Stimulated activated CD4-positive, alpha-beta T cell treated with anti-CD3 and anti-CD28 coated beads, Interleukin-1b, Interleukin-23, amount 100 ng/mL, for 48 hours (primary cell): Measurements from ENCODE around the gene GATA1.
"Not testable (repeated sequence)": the region's sequence is repeated elsewhere in the genome, so short reads cannot be mapped to it uniquely, and the experiment has no call there.

Experiments used
- DNase-seq: peaks from one replicate; pipeline ENCODE4 v3.0.0-alpha.2; 2020

The GATA1 gene

DNA sequence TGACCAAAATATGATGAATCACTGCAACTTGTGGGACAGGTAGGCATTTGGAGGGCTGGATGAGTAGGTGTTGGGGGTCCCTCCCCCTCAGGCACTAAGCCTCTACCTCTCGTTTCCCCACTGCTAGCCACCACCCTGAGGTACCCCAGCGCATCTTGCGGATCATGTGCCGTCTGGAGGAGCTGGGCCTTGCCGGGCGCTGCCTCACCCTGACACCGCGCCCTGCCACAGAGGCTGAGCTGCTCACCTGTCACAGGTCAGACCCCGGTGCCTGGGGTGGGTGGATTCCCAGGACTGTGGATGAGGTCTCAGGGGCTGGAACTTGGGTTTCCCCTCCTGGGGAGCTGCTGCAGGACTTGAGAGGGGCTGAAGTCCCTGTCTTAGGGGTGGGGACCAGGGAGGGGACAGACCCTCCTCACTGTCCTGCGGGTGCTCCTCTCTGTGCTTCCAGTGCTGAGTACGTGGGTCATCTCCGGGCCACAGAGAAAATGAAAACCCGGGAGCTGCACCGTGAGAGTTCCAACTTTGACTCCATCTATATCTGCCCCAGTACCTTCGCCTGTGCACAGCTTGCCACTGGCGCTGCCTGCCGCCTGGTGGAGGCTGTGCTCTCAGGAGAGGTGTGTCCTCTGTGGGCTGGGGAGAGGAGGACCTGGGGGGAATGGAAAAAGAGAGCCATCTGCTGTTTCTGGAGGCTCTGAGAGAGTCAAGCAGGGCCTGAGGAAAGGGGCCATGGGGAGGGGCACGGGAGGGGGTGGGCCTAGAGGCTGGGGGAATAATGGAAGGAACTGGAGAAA lies 29.8 kb downstream of the GATA1 start:
- DNase-seq, result no peak

DNA sequence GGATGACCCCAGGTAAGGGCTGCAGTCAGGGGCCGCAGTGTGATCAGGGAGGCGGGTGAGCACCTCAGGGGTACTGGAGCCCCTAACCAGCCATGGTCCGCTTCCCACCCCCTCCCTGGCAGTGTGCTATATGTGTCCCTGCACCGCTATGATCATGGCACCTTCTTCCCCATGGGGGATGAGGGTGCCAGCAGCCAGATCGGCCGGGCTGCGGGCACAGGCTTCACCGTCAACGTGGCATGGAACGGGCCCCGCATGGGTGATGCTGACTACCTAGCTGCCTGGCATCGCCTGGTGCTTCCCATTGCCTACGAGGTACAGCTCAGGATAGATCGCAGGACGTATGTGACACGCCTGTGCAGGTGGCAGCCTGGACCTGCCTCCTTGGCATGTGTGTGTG lies 31.7 kb downstream of the GATA1 start:
- DNase-seq, result no peak

DNA sequence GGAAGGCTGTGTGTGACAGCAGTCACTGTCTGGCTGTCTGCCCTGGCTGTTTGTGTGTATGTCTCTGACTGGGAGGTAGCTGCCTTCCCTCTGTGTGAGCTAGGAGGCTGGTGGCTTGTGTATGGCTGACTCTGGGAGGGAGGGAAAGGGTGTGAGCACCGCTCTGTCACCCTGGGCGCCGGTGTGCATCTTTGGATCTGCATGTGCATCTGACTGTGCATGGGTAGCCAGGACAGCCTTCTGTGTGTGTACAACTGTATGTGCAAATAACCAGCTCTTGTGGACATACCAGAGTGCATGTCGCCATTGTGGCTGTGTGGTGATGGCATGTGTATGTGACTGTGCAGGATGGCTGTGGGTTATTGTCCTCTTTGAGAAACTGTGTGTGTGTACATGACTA lies 32.5 kb downstream of the GATA1 start:
- no peak for DNase-seq

DNA sequence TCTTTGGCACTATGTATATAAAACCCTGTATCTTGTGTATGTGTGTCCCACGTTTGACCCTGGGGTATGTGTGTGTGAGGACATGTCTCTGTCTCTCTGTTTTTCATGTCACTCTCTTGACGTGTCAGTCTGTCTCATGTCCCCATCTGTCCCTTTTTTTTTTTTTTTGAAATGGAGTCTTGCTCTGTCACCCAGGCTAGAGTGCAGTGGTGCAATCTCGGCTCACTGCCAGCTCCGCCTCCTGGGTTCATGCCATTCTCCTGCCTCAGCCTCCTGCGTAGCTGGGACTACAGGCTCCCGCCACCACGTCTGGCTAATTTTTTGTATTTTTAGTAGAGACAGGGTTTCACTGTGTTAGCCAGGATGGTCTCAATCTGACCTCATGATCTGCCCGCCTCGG lies 33.0 kb downstream of the GATA1 start:
- DNase-seq, result not testable (repeated sequence)

- no peak for DNase-seq
These were observed 36.7 kb downstream of the GATA1 start for GRCh38 chrX:48823053-48823452.

DNA sequence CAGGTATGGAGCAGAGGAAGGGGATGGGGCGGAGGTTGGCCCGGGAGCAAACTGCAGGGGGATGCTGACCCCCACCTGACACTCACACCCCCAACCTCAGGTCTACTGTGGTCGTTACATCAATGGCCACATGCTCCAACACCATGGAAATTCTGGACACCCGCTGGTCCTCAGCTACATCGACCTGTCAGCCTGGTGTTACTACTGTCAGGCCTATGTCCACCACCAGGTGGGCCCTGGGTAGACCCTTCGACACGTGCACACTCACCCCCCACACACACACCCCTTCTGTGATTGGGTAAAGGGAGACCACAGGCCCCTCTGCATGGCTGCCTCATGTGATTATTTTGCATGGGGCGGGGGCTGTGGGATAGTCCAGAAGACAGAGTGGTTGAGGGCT lies 37.7 kb downstream of the GATA1 start:
- no peak for DNase-seq

- no peak for DNase-seq
These were observed 39.9 kb downstream of the GATA1 start, which contains the start of gene ERAS for GRCh38 chrX:48826135-48826875. ERAS (plus strand) TSS chrX:48826513; CDS start chrX:48829124, 2,611 bp downstream.

- no peak for DNase-seq
These were observed 40.7 kb downstream of the GATA1 start for GRCh38 chrX:48826876-48827653.

DNA sequence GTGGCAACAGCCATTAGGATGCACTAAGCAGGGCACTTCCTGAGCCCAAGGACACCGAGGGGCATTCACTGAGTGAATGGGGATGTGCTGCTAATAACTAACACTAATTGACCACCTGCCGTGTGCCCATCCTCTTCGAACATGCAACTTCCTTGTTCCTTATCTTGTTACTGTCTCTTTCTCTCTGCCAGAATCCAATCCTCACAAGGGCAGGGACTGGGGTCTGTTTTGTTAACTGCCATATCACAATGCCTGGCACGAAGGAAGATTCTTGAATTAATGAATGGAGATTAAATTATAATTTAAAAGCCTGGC lies 41.2 kb downstream of the GATA1 start:
- DNase-seq, result no peak

GRCh38 chrX:48829016-48829735 lies 42.8 kb downstream of the GATA1 start:
- DNase-seq, result no peak

GRCh38 chrX:48831136-48831908 lies 44.9 kb downstream of the GATA1 start:
- no peak for DNase-seq

GRCh38 chrX:48831909-48832291 lies 45.5 kb downstream of the GATA1 start:
- no peak for DNase-seq

DNA sequence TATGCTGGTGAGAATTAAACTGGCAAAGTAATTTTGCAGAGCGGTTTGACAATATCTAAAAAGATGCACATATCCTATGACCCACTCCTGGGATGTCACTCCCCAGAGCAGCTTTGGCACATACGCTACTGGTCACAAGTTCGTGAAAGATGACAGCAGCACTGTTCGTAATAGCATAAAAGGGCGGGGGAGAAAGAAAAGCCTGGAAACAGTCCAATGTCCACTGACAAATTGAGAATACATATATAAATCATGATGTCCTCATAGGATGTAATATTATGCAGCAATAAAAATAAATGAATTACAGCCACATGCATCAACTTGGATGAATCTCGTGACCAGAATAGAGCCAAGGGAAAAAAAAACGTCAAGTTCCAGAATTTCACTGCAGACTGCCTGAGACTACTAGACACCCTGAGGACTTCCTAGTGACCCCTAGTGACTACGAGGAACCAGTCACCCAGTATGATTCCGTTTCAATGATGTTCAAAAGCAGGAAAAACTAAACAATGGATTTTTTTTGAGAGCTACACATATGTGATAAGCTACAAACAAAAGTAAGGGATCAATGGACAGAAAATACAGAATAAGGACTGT lies 47.2 kb downstream of the GATA1 start:
- DNase-seq, result no peak

DNA sequence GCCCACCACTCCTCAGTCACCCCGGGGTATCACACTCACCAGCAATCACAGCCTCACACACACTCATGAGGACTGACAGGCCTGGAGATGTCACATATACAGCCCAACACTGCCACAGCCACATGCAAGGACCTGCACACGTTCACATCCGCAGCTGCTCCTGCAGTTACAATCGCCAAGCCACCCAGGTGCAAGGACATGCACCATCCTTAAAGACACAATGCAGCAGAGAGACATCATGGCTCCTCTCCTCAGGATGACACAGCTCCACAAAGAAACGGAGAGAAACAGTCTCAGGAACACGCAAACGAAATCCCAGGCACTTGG lies 48.0 kb downstream of the GATA1 start:
- no peak for DNase-seq

DNA sequence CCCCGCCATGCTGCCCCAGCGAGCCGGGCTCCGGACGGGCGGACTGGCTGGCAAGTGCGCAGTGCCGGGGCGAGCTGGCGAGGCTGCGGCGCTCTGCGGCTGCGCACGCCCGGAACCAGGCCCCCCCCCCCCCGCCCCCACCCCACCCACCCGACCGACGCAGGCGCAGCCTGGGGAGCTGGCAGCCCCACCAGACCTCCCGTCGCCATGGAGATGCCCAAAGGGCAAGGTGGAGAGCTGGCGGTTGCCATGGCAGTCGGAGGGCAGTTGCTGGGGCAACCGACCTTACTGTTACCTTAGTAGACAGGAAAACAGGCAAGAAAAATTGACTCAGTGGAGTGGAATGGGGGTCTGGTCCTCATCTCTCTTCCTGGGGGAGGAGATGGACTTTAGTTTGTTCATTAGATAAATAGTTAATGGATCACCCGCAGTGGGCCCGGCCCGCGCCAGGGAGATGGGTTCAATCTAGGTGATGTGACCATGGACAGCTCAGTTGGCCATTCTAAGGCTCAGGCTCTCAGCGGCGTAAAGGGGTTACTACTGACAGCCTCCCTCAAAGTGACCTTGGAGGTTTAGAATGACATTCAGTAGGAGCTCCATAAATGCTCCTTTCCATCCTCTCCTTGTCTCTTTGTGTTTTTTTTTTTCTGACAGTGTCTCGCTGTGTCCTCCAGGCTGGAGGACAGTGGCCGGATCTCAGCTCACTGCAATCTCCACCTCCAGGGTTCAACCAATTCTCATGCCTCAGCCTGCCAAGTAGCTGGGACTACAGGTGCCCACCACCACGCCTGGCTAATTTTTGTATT lies 49.3 kb downstream of the GATA1 start, which contains the start of gene PCSK1N:
Gene PCSK1N (minus strand): TSS at position 87 of the 806 bp plus-strand sequence. CDS start 78 bp downstream, at position 9.
- DNase-seq, result no peak

DNA sequence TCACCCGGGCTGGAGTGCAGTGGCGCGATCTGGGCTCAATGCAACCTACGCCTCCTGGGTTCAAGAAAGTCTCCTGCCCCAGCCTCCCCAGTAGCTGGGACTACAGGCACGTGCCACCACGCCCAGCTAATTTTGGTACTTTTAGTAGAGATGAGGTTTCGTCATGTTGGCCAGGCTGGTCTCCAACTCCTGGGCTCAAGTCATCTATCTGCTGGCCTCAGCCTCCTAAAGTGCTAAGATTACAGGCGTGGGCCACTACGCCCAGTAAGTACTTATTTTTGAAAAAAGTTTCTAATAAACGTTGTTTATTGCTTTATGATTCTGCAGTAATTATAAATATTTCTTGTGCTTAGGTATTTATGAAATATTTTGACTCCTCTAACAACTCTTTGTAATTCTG lies 53.3 kb downstream of the GATA1 start:
- no peak for DNase-seq
